Stimulated activated CD8-positive, alpha-beta memory T cell treated with anti-CD3 and anti-CD28 coated beads, Interleukin-4, amount 100 ng/mL, for 24 hours (primary cell): ENCODE results near the gene PLPPR1.

Source experiments
- DNase-seq: peaks from one replicate; pipeline ENCODE4 v3.0.0-alpha.2; 2020; ENCODE audit warnings: low read depth

The PLPPR1 gene

DNA sequence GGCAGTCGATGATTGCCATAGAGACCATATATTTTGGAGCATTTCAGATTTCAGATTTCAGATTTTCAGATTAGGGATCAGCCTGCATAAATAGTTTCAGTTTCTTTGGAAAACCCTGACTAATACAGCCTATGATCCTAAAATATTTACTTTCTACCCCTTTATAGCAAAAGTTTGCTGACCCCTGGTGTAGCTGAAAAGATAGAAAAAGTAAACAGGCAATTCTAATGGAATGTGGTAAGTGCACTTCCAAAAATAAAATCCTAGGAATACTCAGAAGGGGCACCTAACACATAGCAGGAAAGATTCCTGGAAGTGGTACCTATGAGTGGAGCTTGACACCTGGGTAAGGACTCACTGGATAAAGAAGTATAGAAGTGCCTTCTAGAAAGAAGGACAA is 321.8 kb downstream of the PLPPR1 start:
- no peak for DNase-seq

GRCh38 chr9:101352892-101353463 is 324.5 kb downstream of the PLPPR1 start:
- no peak for DNase-seq

- DNase-seq: no peak
Observed at GRCh38 chr9:101353683-101354082, 325.2 kb downstream of the PLPPR1 start.

DNA sequence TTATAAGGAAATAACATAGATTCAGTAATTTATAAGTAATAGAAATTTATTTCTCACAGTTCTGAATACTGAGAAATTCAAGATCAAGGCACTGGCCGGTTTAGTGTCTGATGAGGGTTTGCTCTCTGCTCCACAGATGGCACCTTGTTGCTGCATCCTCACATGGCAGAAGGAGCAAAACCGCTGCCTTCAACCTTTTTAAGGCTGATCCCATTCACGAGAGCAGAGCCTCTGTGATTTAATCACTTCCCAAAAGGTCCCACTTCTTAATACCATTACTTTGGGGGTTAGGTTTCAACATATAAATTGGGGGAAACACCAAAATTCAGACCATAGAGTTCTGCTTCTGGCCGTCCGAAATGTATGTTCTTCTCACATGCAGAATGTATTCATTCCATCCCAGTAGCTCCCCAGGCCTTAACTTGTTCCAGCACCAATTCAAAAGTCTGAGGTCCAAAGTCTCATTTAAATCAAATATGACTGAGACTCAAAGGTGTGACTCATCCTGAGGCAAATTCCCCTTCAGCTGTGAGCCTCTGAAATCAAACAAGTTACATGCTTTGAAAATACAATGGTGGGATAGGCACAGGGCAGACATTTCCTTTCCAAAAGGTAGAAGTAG is 325.7 kb downstream of the PLPPR1 start:
- DNase-seq: no peak

DNA sequence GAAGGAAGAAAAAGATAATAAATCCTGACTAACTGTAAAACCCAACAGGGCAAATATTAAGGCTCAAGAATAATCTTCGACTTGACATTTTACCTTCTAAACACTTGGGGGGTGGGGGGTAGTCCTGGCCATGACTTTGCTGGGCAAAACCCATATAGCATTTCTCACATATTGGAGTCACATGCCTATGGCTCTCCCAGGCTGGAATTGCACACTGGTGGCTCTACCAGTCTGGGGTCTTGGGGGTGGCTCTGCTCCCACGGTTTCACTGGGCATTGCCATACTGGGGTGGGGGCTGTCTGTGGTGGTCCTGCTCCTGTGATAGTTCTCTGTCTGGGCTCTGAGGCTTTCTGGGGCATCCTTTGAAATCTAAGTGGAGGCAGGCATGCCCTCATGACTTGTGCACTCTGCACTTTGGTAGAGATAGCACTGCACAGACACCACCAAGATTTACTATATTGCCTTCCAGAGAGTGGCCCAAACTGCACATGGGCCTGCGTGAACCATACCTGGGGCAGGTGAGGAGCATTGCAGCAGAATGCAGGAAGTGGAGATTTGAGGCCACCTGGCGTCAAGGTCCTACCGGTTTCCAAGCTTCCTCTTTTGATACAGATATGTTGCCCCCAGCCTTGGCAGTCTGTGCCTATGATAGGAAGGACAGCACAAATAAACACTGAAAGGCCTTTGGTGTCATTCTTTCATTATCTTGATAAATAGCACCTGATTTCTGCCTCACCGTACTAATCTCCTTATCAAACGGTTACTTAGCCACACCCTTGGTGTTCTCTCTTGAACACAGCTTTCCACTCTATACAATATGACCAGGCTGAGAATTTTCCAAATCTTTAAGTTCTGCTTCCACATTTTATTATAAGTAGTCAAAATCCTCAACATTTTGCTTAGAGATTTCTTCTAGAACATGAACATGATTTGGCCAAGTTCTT is 326.5 kb downstream of the PLPPR1 start:
- no peak for DNase-seq

DNA sequence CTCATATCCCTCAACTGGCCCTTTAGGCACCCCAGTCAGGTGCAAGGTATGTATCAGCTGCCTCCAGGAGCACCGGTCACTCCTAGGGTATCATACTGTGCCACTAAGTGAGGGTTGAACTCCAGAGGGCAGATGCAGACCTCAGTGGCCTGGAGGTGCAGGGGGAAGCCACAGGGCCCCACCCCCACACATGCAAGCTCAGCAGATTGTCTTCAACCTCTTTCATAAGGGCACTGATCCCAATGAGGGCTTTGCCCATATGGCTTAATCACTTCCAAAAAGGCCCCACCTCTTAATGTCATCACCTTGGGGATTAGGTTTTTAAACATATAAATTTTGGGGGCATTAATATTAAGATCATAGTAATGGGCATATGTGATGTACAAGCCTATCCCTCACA is 328.1 kb downstream of the PLPPR1 start:
- DNase-seq: no peak

GRCh38 chr9:101359679-101360078 is 331.2 kb downstream of the PLPPR1 start:
- no peak for DNase-seq

GRCh38 chr9:101360647-101361046 is 332.1 kb downstream of the PLPPR1 start:
- no peak for DNase-seq

GRCh38 chr9:101362450-101362849 is 333.9 kb downstream of the PLPPR1 start:
- no peak for DNase-seq

GRCh38 chr9:101365181-101365580 is 336.7 kb downstream of the PLPPR1 start:
- no peak for DNase-seq

DNA sequence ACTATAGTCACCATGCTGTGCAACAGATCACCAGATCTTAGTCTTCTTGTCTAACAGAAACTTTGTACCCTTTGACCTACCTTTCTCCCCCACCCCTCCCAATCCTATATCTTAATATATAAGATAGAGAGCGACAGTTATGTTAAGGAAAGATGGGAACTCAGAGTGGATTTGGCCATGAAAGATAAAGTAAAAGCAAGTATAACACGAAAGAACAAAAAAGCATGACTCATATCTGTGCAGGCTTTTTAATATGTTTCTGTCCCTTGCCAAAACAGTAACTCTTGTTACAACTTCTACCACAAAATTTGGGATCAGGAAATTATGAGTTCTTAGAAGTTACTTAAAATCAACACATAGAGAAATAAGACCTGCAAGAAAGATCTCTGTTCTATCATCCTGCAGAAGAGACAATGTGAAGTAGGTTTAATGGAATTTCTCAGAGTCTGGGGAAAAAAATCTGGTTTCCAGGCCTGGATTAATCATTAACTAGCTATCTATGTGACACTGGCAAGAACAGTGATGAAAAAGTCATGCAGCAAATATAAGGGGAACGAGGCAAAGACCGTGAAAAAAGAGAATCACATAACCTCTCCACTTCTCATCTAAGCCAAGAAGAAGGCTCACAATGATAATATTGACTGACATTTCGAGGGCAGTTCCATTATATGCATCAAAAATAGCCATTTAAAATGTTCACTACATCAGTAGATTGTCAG is 337.7 kb downstream of the PLPPR1 start:
- DNase-seq: no peak

GRCh38 chr9:101367323-101367722 is 338.8 kb downstream of the PLPPR1 start:
- no peak for DNase-seq

DNA sequence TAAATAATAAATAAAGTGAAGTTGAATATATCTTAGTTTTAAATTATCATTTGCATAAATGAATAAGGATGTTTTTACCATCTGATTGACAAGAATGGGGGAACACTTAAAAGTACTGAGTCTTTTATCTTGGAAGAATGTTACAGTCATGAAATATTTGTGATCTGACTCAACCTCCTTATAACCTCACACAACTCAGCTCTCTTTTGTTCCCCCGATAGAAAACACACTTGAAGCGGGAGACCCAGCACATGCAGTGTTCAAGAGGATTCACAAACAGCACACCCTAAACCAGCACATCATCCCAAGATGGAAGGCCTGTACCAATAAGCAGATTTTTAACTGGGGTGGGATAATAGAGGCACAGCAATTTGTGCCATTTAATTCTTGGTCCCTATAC is 340.8 kb downstream of the PLPPR1 start:
- no peak for DNase-seq

- no peak for DNase-seq
Observed at GRCh38 chr9:101369884-101370531, 341.5 kb downstream of the PLPPR1 start.

DNA sequence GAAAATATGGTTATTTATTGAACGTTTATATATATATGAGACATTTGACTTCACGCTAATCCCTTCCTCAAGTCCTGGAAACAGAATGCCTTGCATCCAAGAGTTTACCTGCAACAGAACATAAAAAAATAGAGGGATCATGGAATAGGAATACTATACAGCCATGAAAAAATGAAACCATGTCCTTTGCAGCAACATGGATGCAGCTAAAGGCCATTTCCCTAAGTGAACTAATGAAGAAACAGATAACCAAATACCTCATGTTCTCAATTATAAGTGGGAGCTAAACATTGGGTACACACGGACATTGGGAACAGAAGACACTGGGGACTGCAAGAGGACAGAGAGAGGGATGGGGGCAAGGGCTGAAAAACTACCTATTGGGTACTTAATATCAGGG is 343.3 kb downstream of the PLPPR1 start:
- DNase-seq: no peak

DNA sequence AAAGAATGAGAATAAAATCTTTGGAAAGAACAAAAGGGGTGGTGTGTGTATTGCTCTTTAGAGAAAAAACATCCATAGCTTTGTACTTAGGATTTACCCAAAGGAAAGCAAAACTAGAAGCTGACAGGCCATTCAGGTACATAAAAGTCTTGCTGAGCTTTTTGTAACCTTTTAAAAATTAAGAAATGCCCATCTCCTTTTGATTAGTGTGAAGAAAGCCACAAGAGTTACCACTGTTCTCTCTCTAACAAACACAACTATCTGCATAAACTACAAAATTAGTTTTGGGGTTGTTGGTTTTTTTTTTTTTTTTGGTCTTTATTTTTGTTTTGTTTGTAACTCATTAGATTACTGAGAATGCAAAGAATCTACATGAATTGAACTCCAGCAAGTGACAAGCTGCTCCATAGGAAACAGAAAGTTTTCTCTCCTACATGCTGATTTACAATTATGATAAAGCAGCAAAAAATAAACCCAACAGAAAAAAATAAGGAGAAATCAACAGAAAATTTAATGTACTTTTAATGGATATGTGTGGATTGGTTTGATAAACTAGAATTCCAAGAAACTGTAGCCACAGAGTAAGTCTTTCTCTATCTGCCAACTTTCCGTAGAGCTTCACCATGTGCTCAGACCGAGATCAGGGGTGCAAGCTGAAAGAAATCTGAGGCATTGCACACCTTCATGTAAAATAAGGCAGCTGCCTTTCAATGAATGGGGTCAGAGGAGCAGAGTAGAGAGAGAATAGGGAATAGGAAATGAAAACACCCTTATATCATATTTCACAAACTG is 344.0 kb downstream of the PLPPR1 start:
- no peak for DNase-seq
